Loucy (cell line): Measurements from ENCODE around the gene GABBR1.

ENCODE experiments used
- H2AFZ ChIP-seq: fragments of 200-600 bp; sonication (generic); 2 replicates; pipeline ENCODE4 v1.6.0; 2016; ENCODE audit warnings: antibody characterized with exemption, mild to moderate bottlenecking, low read length, moderate library complexity
- H3F3A ChIP-seq: fragments of 200-600 bp; 2 replicates; pipeline ENCODE4 v1.6.0; 2016; ENCODE audit warnings: antibody characterized with exemption, low read depth, mild to moderate bottlenecking
- H3K27me3 ChIP-seq: fragments of 200-600 bp; sonication (generic); 2 replicates; pipeline ENCODE4 v1.6.1; 2014; ENCODE audit warnings: low read length, mild to moderate bottlenecking; ENCODE audit not compliant: insufficient read depth, poor library complexity, severe bottlenecking
- H3K36me3 ChIP-seq: fragments of 200-600 bp; sonication (generic); 2 replicates; pipeline ENCODE4 v1.6.1; 2016; ENCODE audit warnings: low read length; ENCODE audit not compliant: insufficient read depth
- H3K4me1 ChIP-seq: fragments of 200-600 bp; sonication (generic); 2 replicates; pipeline ENCODE4 v1.5.1; 2014; ENCODE audit warnings: low read length, mild to moderate bottlenecking; ENCODE audit not compliant: insufficient read depth, poor library complexity, severe bottlenecking
- H3K4me2 ChIP-seq: fragments of 200-600 bp; sonication (generic); 2 replicates; pipeline ENCODE4 v1.6.0; 2014; ENCODE audit warnings: antibody characterized with exemption, low read length, low read depth, mild to moderate bottlenecking; ENCODE audit not compliant: poor library complexity, severe bottlenecking
- H3K4me3 ChIP-seq: fragments of 200-600 bp; sonication (generic); 2 replicates; pipeline ENCODE4 v1.5.1; 2014; ENCODE audit warnings: low read length, mild to moderate bottlenecking, mixed read lengths; ENCODE audit not compliant: poor library complexity, severe bottlenecking
- H3K79me2 ChIP-seq: fragments of 200-600 bp; sonication (generic); 2 replicates; pipeline ENCODE4 v1.6.1; 2014; ENCODE audit warnings: low read length; ENCODE audit not compliant: insufficient read depth
- H3K9ac ChIP-seq: fragments of 200-600 bp; sonication (generic); 2 replicates; pipeline ENCODE4 v1.6.0; 2014; ENCODE audit warnings: mild to moderate bottlenecking, low read depth, low read length, moderate library complexity; ENCODE audit not compliant: poor library complexity, severe bottlenecking
- H3K9me2 ChIP-seq: fragments of 200-600 bp; sonication (generic); replicated peaks from 2 replicates; pipeline ENCODE4 v1.6.1; 2016; ENCODE audit warnings: low read depth, low read length, mixed read lengths
- H3K9me3 ChIP-seq: fragments of 200-600 bp; sonication (generic); 2 replicates; pipeline ENCODE4 v1.6.1; 2014; ENCODE audit warnings: mild to moderate bottlenecking, antibody characterized with exemption, low read length, low read depth; ENCODE audit not compliant: insufficient read depth
- H4K20me1 ChIP-seq: fragments of 200-600 bp; sonication (generic); 2 replicates; pipeline ENCODE4 v1.6.0; 2014; ENCODE audit warnings: antibody characterized with exemption, low read length, mild to moderate bottlenecking; ENCODE audit not compliant: insufficient read depth, poor library complexity, severe bottlenecking
- EZH2phosphoT487 ChIP-seq: fragments of 200-600 bp; IDR thresholded peaks from 2 replicates; pipeline ENCODE4 v1.6.1; 2018; ENCODE audit warnings: antibody characterized with exemption, mild to moderate bottlenecking, moderate library complexity, borderline replicate concordance
- TF ChIP-seq, protein P1 (sequence below): fragments of 200-600 bp; sonication (generic); conservative IDR thresholded peaks from 2 replicates; pipeline ENCODE4 v1.5.1; 2014; ENCODE audit warnings: mild to moderate bottlenecking, antibody characterized with exemption, low read length

GABBR1 gene

DNA sequence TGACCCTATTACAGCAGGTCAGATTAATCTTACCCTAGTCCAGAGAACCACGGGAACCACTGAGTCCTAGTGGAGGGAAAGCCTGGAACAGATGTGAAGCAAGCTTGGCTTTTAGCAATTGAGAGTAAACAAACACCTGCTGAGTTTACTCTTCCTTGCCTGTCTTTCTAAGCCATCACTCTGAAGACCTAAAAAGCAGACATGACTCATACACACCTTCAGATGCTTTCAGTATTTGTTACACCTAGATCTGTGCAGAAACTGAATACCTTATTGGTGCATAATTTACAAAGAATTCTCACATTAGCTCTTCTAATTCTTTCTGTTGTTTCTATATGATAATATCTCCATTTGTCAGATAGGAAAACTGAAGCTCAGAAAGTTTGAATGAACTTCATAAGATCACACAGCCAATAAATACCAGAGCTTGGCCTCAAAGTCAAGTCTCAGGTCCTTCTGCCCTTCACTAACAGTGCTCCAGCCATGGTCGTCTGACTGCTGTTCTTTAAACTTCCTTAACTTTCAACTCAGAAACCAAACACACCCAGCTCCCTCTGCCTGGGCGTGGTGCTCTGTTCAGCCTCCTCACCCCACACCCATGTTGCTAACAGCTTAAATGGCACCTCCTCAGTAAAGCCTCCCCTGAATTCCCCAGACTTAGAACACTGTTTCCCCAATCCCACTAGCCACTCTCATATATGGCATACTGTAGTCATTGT, 8.6 kb upstream of the GABBR1 start:
- Histone ChIP-seq H2AFZ (peak overlapping the region; percentile 25; the same call in 1 of the 2 replicates), H3K4me3 (no peak overlapping the region), H3F3A (no peaks in the 10 kb centered on the region), H3K9me3 (no peaks in the 10 kb centered on the region), H3K9me2 (no peaks in the 10 kb centered on the region), H3K27me3 (no peaks in the 10 kb centered on the region), H3K36me3 (no peaks in the 10 kb centered on the region), H4K20me1 (no peaks in the 10 kb centered on the region), H3K4me2 (no peak overlapping the region), H3K79me2 (no peaks in the 10 kb centered on the region), H3K4me1 (no peaks in the 10 kb centered on the region), H3K9ac (no peak overlapping the region)
- TF ChIP-seq, protein P1, sequence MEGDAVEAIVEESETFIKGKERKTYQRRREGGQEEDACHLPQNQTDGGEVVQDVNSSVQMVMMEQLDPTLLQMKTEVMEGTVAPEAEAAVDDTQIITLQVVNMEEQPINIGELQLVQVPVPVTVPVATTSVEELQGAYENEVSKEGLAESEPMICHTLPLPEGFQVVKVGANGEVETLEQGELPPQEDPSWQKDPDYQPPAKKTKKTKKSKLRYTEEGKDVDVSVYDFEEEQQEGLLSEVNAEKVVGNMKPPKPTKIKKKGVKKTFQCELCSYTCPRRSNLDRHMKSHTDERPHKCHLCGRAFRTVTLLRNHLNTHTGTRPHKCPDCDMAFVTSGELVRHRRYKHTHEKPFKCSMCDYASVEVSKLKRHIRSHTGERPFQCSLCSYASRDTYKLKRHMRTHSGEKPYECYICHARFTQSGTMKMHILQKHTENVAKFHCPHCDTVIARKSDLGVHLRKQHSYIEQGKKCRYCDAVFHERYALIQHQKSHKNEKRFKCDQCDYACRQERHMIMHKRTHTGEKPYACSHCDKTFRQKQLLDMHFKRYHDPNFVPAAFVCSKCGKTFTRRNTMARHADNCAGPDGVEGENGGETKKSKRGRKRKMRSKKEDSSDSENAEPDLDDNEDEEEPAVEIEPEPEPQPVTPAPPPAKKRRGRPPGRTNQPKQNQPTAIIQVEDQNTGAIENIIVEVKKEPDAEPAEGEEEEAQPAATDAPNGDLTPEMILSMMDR, result no peak
- no peak for TF ChIP-seq EZH2phosphoT487

DNA sequence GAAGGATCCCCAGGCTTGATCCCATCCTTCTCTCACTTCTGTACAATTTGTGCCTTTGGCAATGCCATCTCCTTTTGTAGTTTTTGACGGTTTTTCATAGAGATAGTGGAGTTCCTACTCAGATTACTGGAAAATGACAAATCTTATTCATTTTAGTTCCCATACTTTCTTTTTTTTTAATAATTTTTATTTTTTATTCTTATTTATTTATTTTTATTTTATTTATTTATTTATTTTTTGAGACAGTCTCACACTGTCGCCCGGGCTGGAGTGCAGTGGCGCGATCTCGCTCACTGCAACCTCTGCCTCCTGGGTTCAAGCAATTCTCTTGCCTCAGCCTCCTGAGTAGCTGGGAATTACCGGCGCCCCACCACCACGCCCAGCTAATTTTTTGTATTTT, 4.3 kb upstream of the GABBR1 start:
- no peaks in the 10 kb centered on the region for H3K9me2 ChIP-seq

DNA sequence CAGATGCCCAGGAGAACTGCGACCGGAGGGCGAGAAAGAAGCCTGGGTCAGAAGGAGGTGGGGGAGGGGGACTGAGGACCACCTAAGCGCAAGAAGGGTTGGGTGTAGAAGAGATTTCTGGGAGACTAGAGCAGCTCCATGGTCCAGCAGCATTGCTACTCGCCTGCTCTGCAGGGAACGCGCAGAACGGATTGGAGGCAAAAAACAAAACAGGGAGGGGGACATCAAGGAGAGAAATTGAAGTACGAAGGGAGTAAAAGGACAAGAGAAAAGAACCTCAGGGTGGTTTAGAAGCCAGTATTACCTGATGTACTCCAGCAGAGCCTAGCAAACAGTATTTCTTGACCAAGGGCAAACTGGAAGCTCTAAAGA, 537 bp upstream of the GABBR1 start:
- H3K27me3 ChIP-seq, result no peaks in the 10 kb centered on the region
- no peaks in the 10 kb centered on the region for H3K79me2 ChIP-seq
- H3K36me3 ChIP-seq, result no peaks in the 10 kb centered on the region
- TF ChIP-seq, protein P1, result no peak
- no peak for TF ChIP-seq EZH2phosphoT487
- peak overlapping the region; percentile 80 for H3K4me2 ChIP-seq
- peak overlapping the region; percentile 98 for H2AFZ ChIP-seq
- H3K4me3 ChIP-seq, result peak overlapping the region; percentile 81
- H3K9me2 ChIP-seq, result no peaks in the 10 kb centered on the region
- H3K4me1 ChIP-seq, result peaks cover 21% of the 10 kb centered on the region
- no peaks in the 10 kb centered on the region for H3F3A ChIP-seq
- no peaks in the 10 kb centered on the region for H3K9me3 ChIP-seq
- H3K9ac ChIP-seq, result peak overlapping the region; percentile 68
- H4K20me1 ChIP-seq, result no peaks in the 10 kb centered on the region

More for the DNA sequence above, 4.3 kb upstream of the GABBR1 start:
- Histone ChIP-seq H3K4me1 (peaks cover 5% of the 10 kb centered on the region), H3K4me2 (no peak overlapping the region), H3K4me3 (no peak overlapping the region), H2AFZ (no peak overlapping the region), H3K36me3 (no peaks in the 10 kb centered on the region), H3K9me3 (no peaks in the 10 kb centered on the region), H3K79me2 (no peaks in the 10 kb centered on the region), H3K27me3 (no peaks in the 10 kb centered on the region), H4K20me1 (no peaks in the 10 kb centered on the region), H3F3A (no peaks in the 10 kb centered on the region), H3K9ac (no peak overlapping the region)
- no peak for TF ChIP-seq EZH2phosphoT487
